Breast epithelium (tissue), 4 donors: ENCODE results near the gene PUS3. TPM values are rescaled to one million over a fixed set of nuclear protein-coding genes. Genes with fewer than 3 reads are reported as not detected.

Source experiments
- DNase-seq, 2 donors: peaks; one replicate each; pipeline ENCODE4 v3.0.0-alpha.2; 2019; ENCODE audit warnings: low spot score in 2 of 2
- H3K27ac ChIP-seq, 2 donors: fragments of 200-600 bp; sonication (generic) in 1 of 2; one replicate each; pipeline ENCODE4 v1.5.1; 2016 to 2019; ENCODE audit warnings: mild to moderate bottlenecking in 1 of 2
- H3K27me3 ChIP-seq, 2 donors: fragments of 200-600 bp; sonication (generic) in 1 of 2; one replicate each; pipeline versions ENCODE4 v1.5.1 to v1.6.0; 2017 to 2019; ENCODE audit warnings: control low read depth in 1 of 2, mild to moderate bottlenecking in 1 of 2
- H3K36me3 ChIP-seq: fragments of 200-600 bp; one replicate; pipeline ENCODE4 v1.5.1; 2019
- H3K4me1 ChIP-seq, 2 donors: fragments of 200-600 bp; sonication (generic); one replicate each; pipeline ENCODE4 v1.5.1; 2016 to 2019; ENCODE audit warnings: control low read depth in 1 of 2
- H3K4me3 ChIP-seq, 3 donors: fragments of 200-600 bp; sonication (generic); 1 replicate in 2 of 3; 2 replicates in 1 of 3; pipeline ENCODE4 v1.5.1; 2016 to 2019; ENCODE audit warnings: mild to moderate bottlenecking in 3 of 3, moderate library complexity in 2 of 3
- H3K9me3 ChIP-seq, 2 donors: fragments of 200-600 bp; sonication (generic) in 1 of 2; one replicate each; pipeline ENCODE4 v1.5.1; 2016 to 2019; ENCODE audit warnings: control low read depth in 1 of 2
- CTCF ChIP-seq, 3 donors: fragments of 450-650 bp; IDR thresholded peaks; one replicate each; pipeline ENCODE4 v1.5.1; 2016 to 2017; ENCODE audit warnings: antibody characterized with exemption in 3 of 3, mild to moderate bottlenecking in 3 of 3, moderate library complexity in 3 of 3
- POLR2A ChIP-seq: fragments of 450-650 bp; IDR thresholded peaks from one replicate; pipeline ENCODE4 v1.6.1; 2016; ENCODE audit warnings: antibody characterized with exemption, mild to moderate bottlenecking, moderate library complexity
- POLR2AphosphoS5 ChIP-seq, 3 donors: sonication (generic); formaldehyde crosslinking; IDR thresholded peaks; one replicate each; pipeline ENCODE4 v1.6.1; 2017; ENCODE audit warnings: antibody characterized with exemption in 3 of 3
- intact Hi-C: fragments of 100-400 bp; cut with DNase I; formaldehyde crosslinking; loops from one replicate; pipeline ENCODE4 v1.15.1; 2023; ENCODE audit warnings: low total_unique reads
- total RNA-seq, 3 donors: library from RNA; depleted of rRNA; stranded (reverse); fragments of >200 nt; gene quantifications; one replicate each; pipeline ENCODE4 v1.1.0, GENCODE V29; 2016

PUS3 gene
- 10 to 100 TPM in 1 of 3 donors, 1 to 10 TPM in 2; 5.6 to 10.2 (median 8.6) TPM for total RNA-seq

- no peaks in the 10 kb centered on the region for H3K36me3 ChIP-seq
- H3K27me3 ChIP-seq: peaks cover 8 to 26% of the 10 kb centered on the region in 2 donors
- H3K4me1 ChIP-seq: peaks cover 0 to 7% of the 10 kb centered on the region in 2 donors
- peak within 1 kb of the TSS; percentile 53 to 85 for H3K27ac ChIP-seq
- H3K4me3 ChIP-seq: peak within 1 kb of the TSS; percentile 54 to 70 (median 65)
- no peaks in the 10 kb centered on the region for H3K9me3 ChIP-seq
- DNase-seq: peak; percentile 76 to 86
- no peak for TF ChIP-seq CTCF (IDR thresholded peaks at IDR 0.05)
- peak; percentile 26 to 59 (median 57) for TF ChIP-seq POLR2AphosphoS5 (IDR thresholded peaks at IDR 0.05)
- TF ChIP-seq POLR2A: no peak
- intact Hi-C loops: no loop called here
Observed at GRCh38 chr11:125902927-125903710, at the start of gene PUS3. Gene PUS3, minus strand, starts transcription at chr11:125903206. Its CDS starts 6,922 bp downstream, at chr11:125896284.

- no peaks in the 10 kb centered on the region for H3K9me3 ChIP-seq
- no peak for TF ChIP-seq POLR2AphosphoS5 (IDR thresholded peaks at IDR 0.05)
- no peak for DNase-seq
- intact Hi-C loops: no loop called here
- no peaks in the 10 kb centered on the region for H3K27me3 ChIP-seq
- H3K4me3 ChIP-seq: no peak overlapping the region
- peaks cover 7 to 11% of the 10 kb centered on the region in 2 donors for H3K4me1 ChIP-seq
- no peaks in the 10 kb centered on the region for H3K36me3 ChIP-seq
- H3K27ac ChIP-seq: peak overlapping the region; percentile 10 to 19
Observed at GRCh38 chr11:125952559-125952958, 49.6 kb upstream of the PUS3 start.

GRCh38 chr11:125951731-125952130 lies 48.7 kb upstream of the PUS3 start:
- intact Hi-C loops: no loop called here
- TF ChIP-seq POLR2A (no peak), POLR2AphosphoS5 (IDR thresholded peaks at IDR 0.05) (no peak), CTCF (IDR thresholded peaks at IDR 0.05) (no peak)
- Histone ChIP-seq H3K36me3 (no peaks in the 10 kb centered on the region), H3K4me1 (peaks cover 7 to 11% of the 10 kb centered on the region in 2 donors), H3K4me3 (peak overlapping the region in 1 of 3 donors; percentile 11), H3K27me3 (no peaks in the 10 kb centered on the region), H3K9me3 (no peaks in the 10 kb centered on the region), H3K27ac (peak overlapping the region; percentile 66 to 89)
- no peak for DNase-seq

- peak; percentile 52 to 77 for DNase-seq
- intact Hi-C loops: no loop called here
Observed at GRCh38 chr11:125950696-125951651, 48.0 kb upstream of the PUS3 start.

More at GRCh38 chr11:125950696-125951651, 48.0 kb upstream of the PUS3 start:
- H3K27ac ChIP-seq: peak overlapping the region; percentile 66 to 89
- no peaks in the 10 kb centered on the region for H3K27me3 ChIP-seq
- TF ChIP-seq POLR2AphosphoS5 (IDR thresholded peaks at IDR 0.05): no peak
- no peak for TF ChIP-seq POLR2A
- TF ChIP-seq CTCF (IDR thresholded peaks at IDR 0.05): no peak
- no peaks in the 10 kb centered on the region for H3K36me3 ChIP-seq
- no peaks in the 10 kb centered on the region for H3K9me3 ChIP-seq
- peaks cover 7 to 11% of the 10 kb centered on the region in 2 donors for H3K4me1 ChIP-seq
- H3K4me3 ChIP-seq: peak overlapping the region in 1 of 3 donors; percentile 11
